NOMO-1 treated with DMSO at 0.1 percent for 48 hours (cell line): ENCODE results near the gene HSPA12A.
"Not testable (repeated sequence)": the region's sequence is repeated elsewhere in the genome, so short reads cannot be mapped to it uniquely, and the experiment has no call there.

Experiments
- DNase-seq: peaks from one replicate; lab custom pipeline; 2025; ENCODE audit not compliant: unreplicated experiment; lab: John Stamatoyannopoulos, UW

Gene HSPA12A

DNA sequence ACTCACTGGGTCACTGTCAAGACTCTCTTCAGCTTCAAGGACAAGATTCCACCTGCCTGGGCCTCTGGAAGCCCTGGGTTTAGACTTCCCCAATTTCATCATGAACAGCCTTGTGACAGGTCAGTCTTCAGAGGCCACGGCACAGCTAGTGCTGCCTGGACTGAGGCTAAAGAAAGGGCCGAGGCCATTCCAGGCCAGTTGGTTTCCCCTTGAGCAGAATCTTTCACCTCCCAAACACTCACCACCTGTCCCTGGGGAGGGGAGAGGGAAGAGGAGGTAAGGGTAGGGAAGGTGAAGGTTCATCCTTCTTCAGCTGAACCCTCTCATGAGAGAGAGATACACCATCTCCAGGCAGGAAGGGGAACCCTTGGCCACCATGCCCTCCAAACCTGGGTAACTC, 24.3 kb downstream of the HSPA12A start:
- no peak for DNase-seq

- no peak for DNase-seq
These were observed 26.0 kb downstream of the HSPA12A start for GRCh38 chr10:116716381-116716780.

DNA sequence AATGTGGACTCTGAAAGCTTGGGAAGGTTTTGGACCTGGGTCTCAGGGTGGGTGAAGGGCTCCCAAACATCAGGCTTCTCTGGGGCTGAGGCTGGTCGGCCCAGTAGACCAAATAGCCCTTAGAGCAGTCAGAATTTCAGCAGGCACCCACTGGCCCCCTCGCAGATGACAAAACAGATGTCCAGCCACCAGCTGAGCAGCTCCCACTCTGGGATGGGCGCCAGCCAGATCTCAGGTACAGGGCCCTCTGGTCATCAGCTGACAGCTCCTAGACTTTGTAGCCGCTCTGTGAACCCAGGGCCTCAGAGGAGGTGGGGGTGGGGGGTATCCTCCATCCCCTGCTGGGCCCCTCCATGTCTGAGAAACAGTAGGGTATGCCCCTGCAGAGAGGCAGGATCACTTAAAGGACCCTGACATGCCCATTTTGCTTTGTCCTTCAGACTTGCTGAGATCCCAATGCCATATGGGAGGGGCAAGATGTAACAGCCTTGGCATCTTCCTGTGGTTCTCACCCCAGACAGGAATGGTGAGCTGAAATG, 26.5 kb downstream of the HSPA12A start:
- DNase-seq: no peak

- DNase-seq: no peak
These were observed 27.0 kb downstream of the HSPA12A start for GRCh38 chr10:116715341-116715740.

DNA sequence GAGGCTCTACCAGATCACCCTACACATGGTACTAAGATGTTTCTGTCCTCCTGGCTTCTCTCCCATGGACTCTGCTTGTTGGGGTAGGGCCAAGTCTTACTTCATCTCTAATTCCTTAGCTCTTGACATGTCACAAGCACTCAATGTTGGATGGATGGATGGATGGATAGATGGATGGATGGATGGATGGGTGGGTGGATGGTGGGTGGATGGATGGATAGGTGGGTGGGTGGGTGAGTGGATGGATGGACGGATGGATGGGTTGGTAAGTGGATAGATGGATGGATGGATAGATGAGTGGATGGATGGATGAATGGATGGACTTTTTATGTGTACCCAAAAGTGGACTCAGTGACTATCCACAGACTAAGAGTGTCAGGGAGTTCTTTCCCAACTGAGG, 28.5 kb downstream of the HSPA12A start:
- DNase-seq: no peak

- DNase-seq: no peak
These were observed 29.3 kb downstream of the HSPA12A start for GRCh38 chr10:116712989-116713543.

GRCh38 chr10:116712519-116712918, 29.8 kb downstream of the HSPA12A start:
- DNase-seq: no peak

GRCh38 chr10:116711803-116712202, 30.6 kb downstream of the HSPA12A start:
- DNase-seq: not testable (repeated sequence)

DNA sequence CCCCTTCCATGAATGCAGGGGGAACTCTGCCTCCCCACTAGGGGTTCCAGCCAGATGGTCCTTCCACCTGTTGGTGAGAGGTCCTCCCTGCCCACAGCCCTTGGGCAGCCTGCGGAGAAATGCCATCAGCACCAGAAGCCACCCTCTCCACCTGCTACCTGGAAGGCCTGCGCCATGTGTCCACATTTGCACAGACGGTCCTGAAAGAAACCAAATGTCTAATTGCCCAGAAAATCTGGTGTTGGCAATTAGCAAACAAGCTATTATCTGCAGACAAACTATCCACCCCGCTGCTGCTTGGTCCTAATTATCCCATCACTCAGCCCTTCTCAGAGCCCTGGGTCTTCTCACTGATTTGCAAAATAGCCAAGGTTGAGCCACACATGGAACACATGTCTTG, 32.3 kb downstream of the HSPA12A start:
- DNase-seq: no peak

GRCh38 chr10:116708877-116709276, 33.5 kb downstream of the HSPA12A start:
- no peak for DNase-seq

DNA sequence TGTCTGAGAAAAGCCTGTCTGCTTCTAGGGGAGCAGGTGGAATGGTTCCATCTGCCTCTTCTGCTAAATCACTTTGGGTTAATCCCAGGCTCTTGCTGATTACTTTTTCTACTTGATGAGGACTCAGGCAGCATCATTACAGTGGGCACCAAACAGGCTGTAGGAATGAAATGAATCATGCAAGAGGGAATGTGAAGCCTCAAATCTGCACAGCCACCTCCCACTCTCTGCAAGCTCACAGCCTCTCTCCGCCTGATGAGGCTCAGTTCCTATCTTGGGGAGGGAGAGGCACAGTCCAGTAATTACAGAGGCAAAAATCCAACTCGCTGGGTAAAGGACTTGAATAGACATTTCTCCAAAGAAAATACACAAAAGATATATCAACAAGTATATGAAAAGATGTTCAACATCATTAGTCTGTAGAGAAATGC, 34.0 kb downstream of the HSPA12A start:
- no peak for DNase-seq

- DNase-seq: no peak
These were observed 34.4 kb downstream of the HSPA12A start for GRCh38 chr10:116707981-116708380.

GRCh38 chr10:116706281-116706680, 36.1 kb downstream of the HSPA12A start:
- no peak for DNase-seq

DNA sequence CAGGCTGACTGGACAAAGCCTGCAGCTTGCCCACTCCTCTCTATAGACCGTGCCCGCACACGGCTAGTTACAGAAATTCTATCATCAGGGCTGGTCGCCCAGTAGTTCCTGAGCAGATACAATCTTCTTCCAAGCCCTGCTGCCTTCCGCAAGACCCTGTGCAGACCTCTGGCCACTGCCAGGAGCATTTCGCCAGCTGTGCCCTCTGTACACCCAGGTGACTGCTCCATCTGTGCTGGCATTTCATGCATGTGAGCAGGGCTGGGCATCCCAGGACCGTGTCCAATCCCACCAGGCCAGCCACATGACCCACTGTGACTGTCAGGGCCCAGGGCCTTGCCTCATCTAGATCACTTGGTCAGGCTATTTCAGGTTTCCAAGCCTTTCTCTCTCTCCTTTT, 36.9 kb downstream of the HSPA12A start:
- no peak for DNase-seq

- DNase-seq: no peak
These were observed 37.4 kb downstream of the HSPA12A start for GRCh38 chr10:116704926-116705325.

DNA sequence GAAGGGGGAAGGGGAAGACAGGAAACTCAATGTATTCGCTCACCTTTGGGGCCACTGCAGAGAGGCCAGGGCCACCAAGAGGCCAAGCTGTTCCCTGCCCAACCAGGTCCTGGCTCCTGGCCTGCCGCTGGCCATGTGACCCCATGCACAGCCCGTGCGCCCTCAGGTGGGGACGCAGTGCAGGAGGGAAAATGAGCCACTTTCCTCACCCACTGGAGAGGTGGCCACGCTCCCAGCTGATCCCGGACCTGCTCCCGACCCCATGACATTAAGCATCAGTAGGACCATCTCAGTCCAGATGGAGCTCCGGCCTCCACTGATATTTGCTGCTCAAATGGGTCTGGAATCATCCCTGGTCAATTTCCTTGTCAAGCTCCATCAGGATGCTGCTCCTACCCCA, 40.2 kb downstream of the HSPA12A start:
- no peak for DNase-seq

DNA sequence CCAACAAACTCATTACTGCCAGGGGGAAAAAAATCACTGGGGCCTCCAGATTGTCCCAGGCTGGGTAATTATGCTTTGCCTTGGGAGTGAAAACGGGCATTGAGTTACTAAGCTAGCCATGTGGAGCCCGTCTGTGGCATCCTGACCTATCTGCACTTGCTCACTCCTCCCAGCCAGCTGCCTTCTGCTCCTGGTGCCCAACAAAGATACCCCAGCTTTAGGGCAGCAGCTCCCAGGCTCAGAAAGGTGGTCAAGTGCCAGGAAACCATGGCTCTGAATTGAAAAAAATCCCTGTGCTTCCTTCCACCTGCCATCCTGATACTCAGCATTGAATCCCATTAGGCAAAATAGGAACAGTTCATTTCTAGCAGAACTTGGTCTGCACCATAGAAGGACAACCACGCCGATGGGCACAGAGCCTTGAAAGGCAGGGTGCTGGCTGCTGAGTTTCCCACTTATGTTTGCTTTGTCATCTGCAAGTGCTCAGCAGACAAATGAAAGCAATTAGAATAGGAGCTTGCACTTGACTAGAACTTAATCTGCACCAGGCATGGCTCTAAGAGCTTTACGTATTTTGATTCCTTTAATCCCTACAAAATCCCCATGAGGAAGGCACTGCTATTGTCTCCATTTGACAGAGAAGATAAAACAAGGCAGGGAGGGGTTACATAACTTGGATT, 42.8 kb downstream of the HSPA12A start:
- DNase-seq: no peak

DNA sequence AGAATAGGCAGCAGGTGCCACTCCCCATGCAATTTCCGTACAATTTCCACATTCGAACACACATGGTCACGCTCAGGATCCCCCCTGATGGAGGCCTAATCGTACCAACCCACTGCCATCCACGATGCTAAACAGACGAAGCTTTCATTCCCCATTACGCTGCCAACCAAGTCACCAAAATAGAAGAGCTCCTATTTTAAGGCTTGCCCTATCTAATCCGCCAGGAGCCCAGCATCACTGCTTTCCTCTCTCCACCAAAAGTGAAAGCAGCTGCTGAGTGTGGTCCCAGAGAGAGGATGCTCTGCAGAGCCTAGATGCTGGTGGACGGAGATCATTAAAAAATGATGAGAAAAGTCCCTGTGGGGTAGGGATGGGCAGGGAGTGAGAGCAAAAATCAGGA, 43.3 kb downstream of the HSPA12A start:
- no peak for DNase-seq

- no peak for DNase-seq
These were observed 44.0 kb downstream of the HSPA12A start for GRCh38 chr10:116698364-116698763.

GRCh38 chr10:116697816-116698215, 44.5 kb downstream of the HSPA12A start:
- DNase-seq: no peak

GRCh38 chr10:116696919-116697318, 45.4 kb downstream of the HSPA12A start:
- DNase-seq: no peak

DNA sequence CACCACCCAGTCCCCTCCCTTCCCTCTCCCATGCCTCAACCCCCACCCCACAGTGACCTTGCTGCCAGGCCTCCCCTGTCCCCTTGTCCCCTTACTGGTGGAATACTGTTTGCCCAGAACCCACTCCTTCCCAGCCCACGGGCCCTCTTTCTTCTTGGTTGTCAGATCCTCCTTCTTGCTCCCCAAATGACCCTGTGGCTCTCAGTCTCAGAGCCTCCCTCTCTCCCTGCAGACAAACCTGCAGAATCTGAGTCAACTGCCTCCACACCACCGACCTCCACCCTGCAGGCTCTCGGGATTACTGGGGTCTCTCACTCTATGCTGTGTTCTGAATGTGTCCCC, 47.5 kb downstream of the HSPA12A start:
- no peak for DNase-seq
